Cerebellar nuclear complex (tissue), 1 donor: ENCODE measurements around the gene MACROD2.
A peak's percentile ranks its signal among the peaks of the same experiment; 100 is the strongest.
"Not testable (repeated sequence)": the region's sequence is repeated elsewhere in the genome, so short reads cannot be mapped to it uniquely, and the experiment has no call there.

Experiments used
- DNase-seq, 2 experiments: peaks; one replicate each; lab custom pipeline; 2025; lab: John Stamatoyannopoulos, UW

MACROD2 gene

GRCh38 chr20:14996883-14997672, 1001.8 kb downstream of the MACROD2 start:
- no peak for DNase-seq

DNA sequence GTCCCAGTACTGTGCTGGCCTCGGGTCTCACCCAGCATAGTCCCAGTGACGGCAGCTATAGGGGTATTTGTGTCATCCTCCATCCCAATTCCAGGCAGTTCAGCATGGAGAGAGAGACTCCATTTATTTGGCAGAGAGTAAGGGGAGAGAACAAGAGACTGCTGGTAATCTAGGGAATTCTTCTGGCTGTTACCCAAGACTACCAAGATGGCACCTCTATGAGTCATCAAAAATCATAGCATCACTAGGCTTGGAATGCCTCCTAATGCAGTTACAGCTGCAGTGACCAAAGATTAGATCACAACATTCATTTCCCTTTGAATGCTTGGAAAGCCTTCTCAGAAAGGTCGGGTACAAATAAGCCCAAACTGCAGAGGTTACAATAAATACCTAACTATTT, 1002.5 kb downstream of the MACROD2 start:
- no peak for DNase-seq

DNA sequence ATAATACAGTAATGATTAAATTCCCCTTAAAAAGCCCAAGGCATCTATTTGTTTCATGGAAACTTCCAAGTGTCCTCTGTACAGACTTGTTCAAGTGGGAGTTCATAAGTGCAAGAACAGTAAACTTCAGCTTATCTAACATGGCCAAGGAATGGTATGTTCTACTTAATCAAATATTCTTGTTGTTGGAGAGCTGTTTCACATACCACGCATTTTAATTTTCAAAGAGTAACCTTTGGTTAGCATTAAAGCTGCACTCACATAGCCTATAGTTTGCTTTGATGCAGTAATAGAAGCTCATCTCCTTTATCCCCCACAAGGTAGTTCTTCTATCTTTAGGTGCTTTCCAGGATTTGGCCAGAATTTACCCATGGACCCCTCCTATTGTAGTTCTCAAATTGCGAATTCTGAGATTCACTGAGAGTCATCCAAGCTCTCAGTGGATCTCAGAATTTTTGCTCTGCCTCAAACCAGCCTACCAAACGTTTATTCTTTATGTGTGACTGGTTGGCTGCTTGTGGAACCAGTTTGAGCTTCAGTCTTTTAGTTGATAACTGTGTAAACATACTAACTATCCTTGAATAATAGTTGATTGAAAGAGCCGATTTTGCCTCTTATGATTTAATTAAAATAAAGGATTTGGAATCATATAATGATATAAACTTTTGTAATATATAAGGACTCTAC, 1010.1 kb downstream of the MACROD2 start:
- no peak for DNase-seq

- DNase-seq: no peak
Observed at GRCh38 chr20:15011631-15012030, 1016.3 kb downstream of the MACROD2 start.

- DNase-seq: no peak
Observed at GRCh38 chr20:15012566-15012965, 1017.2 kb downstream of the MACROD2 start.

DNA sequence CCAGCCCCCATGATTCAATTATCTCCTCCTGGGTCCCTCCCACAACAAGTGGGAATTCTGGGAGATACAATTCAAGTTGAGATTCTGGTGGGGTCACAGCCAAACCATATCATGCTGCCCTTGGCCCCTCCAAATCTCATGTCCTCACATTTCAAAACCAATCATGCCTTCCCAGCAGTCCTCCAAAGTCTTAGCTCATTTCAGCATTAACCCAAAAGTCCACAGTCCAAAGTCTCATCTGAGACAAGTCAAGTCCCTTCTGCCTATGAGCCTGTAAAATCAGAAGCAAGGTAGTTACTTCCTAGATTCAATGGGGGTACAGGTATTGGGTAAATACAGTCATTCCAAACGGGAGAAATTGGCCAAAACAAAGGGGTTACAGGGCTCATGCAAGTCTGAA, 1021.6 kb downstream of the MACROD2 start:
- DNase-seq: not testable (repeated sequence)

GRCh38 chr20:15018966-15019365, 1023.6 kb downstream of the MACROD2 start:
- DNase-seq: no peak

- no peak for DNase-seq
Observed at GRCh38 chr20:15020845-15021244, 1025.5 kb downstream of the MACROD2 start.

DNA sequence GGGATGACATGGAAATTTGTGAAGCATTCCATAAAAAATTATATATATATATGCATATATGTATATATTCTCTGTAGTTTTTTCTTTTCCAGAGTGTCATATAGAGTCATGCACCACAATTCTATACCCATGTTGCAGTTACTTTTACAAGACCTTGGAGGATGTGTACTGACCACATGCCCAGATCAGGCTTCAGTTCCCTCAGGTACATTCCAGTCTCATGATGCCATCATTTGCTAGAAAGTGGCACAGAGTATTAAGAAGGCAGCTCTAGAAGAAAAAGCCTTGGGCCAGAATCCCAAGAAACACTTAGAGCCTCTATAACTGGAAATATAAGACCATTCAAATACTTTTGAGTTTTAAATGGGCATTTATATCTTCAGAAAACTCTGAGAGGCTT, 1027.6 kb downstream of the MACROD2 start:
- DNase-seq: no peak

DNA sequence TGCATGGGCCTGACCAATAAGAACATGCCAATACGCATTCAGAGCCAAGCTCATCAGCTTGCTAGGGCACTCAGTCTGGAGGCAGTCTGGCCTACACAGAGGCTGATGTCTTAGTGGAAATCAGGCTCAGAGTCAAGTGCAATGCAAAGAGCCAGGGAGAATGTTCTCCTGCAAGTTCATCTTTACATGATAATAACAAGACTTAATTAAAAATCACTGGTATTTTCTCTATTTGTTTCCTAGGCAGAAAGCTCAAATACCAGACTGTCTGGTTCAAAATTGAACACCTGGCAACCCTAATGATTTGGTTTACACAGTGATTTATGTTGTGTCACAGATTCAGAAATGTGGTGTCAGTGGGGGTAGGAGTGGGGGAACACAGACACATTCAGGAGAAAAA, 1031.4 kb downstream of the MACROD2 start:
- no peak for DNase-seq

DNA sequence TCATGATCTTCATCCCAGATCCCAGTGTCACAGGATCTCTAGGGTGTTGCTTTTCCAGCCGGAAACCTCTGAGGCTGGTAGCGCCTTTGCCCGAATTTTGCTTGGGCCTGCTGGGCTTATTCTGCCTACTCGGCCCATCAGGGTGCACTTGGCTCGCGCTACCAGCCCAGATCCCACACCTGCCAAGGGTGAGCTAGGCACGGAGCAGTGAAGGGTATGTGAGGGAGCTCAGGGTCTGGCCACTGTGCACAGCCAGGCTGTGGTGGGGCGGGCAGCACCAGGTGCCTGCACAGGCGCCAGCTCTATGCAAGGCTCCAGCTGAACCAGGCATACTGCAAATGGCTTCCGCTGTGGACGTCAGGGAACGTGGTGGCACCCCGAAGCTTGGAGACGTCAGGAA, 1035.5 kb downstream of the MACROD2 start:
- peak in 1 of 2 experiments; percentile 25 for DNase-seq

- no peak for DNase-seq
Observed at GRCh38 chr20:15031546-15032351, 1036.4 kb downstream of the MACROD2 start.

GRCh38 chr20:15032352-15032622, 1037.0 kb downstream of the MACROD2 start:
- DNase-seq: no peak

- DNase-seq: no peak
Observed at GRCh38 chr20:15033269-15033668, 1038.0 kb downstream of the MACROD2 start.

GRCh38 chr20:15033891-15034290, 1038.6 kb downstream of the MACROD2 start:
- DNase-seq: no peak

GRCh38 chr20:15036948-15037347, 1041.6 kb downstream of the MACROD2 start:
- DNase-seq: no peak

DNA sequence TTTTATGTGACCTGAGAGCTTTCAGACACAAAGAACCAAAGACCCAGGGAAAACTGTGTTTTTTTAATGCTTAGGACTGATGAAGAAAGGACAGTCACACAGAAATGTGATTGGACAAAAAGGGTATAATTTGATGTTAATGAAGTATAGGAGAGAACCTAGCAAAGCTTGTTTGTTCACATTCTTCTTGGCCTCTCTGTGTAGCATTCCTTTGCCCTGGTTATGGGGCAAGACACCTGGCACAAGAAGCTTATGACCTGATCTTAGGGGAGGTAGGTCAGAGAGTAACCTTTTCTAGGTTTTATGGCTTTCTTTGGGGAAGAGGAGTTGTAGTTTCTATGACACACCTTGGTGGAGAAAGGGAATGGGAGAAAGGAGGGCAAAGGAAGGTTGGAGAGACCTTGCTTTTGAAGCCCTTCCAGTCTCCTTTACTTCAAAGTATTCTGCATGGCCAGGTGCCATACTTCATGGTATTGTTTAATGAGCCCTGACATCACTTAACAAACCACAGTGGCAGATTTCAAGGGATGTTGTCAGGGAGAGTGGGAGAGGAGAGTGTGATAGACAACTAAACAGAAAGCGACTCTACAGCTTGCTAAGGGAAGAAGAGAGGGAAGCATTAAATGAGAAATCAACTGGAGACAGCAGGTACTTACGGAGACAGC, 1043.9 kb downstream of the MACROD2 start:
- no peak for DNase-seq

GRCh38 chr20:15042723-15043122, 1047.4 kb downstream of the MACROD2 start:
- DNase-seq: no peak

- no peak for DNase-seq
Observed at GRCh38 chr20:15045246-15045645, 1049.9 kb downstream of the MACROD2 start.

GRCh38 chr20:15047042-15047441, 1051.7 kb downstream of the MACROD2 start:
- no peak for DNase-seq

DNA sequence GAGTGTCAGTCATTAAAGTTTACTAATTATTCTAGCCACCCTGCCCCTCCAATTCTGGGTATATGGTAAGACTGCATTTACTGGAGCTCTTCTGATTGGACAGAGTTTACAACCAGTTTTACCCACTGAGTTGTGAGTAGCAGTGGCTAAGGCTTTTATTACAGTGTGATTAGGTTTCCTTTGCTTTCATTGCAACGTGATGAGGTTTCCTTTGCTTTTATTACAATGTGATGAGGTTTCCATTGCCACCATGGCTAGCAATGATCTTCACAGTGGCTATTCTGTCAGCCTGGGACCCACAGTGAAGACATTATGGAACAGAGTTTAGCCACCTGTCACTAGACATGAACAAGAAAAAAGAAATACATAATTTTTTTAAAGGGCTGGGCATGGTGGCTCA, 1052.3 kb downstream of the MACROD2 start:
- no peak for DNase-seq

DNA sequence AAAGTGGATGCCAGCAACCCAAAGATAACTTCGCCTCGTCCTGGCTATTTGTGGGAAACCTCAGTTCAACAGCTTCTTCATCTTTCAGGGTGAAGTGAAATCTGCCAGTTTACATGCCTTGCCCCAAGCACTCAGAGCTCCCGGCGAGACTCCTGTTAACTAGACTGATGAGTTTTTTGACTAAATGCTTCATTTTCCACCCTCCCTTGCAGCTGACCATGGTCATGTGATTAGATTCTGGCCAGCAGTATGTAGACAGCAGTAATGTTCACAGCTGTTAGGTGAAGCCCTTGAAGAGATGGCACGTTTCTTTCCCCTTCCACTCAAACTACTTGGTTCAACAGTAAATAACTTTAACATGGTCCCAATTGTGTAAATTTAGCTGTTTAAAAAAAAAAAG, 1060.9 kb downstream of the MACROD2 start:
- DNase-seq: no peak
